ENCODE measurements around the gene TAF1B. TPM values are rescaled to one million over a fixed set of nuclear protein-coding genes. Genes with fewer than 3 reads are reported as not detected.

Gene TAF1B
- total RNA-seq, 6 experiments from 2014 or later = 4.8 to 8.1 (median 6.6) TPM

DNA sequence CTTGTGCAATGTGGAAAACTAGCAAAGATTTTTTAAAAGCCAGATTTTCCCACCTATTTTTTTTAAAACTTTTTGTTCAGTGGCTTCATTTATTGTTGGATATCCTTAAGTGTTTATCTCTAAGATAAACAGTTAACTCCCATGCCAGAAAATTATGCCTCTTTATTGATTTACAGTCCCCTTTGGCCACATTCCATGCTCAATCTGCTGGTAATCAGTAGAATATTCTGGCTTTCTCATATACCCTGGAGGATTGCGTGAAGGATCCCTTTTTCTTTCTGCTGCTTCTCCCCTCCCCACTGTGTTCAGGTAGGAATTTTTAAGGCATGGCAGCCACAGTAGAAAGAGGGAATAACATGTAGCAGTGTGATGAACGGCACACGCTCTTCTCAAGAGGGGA is 110.9 kb downstream of the TAF1B start:
- no peaks in the 10 kb centered on the region for H3K27me3 ChIP-seq
- H3K27ac ChIP-seq = peak overlapping the region; percentile 13 to 20 (median 19)
- DNase-seq (no peak), ATAC-seq (no peak)
- no peaks in the 10 kb centered on the region for H3K36me3 ChIP-seq
- intact Hi-C loops (cut with DNase I) = no loop called here
- no peak for TF ChIP-seq POLR2A (IDR thresholded peaks at IDR 0.05)
- TF ChIP-seq, protein P1, sequence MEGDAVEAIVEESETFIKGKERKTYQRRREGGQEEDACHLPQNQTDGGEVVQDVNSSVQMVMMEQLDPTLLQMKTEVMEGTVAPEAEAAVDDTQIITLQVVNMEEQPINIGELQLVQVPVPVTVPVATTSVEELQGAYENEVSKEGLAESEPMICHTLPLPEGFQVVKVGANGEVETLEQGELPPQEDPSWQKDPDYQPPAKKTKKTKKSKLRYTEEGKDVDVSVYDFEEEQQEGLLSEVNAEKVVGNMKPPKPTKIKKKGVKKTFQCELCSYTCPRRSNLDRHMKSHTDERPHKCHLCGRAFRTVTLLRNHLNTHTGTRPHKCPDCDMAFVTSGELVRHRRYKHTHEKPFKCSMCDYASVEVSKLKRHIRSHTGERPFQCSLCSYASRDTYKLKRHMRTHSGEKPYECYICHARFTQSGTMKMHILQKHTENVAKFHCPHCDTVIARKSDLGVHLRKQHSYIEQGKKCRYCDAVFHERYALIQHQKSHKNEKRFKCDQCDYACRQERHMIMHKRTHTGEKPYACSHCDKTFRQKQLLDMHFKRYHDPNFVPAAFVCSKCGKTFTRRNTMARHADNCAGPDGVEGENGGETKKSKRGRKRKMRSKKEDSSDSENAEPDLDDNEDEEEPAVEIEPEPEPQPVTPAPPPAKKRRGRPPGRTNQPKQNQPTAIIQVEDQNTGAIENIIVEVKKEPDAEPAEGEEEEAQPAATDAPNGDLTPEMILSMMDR (IDR thresholded peaks at IDR 0.05) = no peak
- peaks cover 0 to 12% (median 3%) of the 10 kb centered on the region in 4 donors for H3K4me1 ChIP-seq
- H3K4me3 ChIP-seq = no peak overlapping the region
- H3K9me3 ChIP-seq = no peaks in the 10 kb centered on the region
- WGBS (ENCODE audit: insufficient coverage, low coverage, low lambda C conversion rate, missing lambda C conversion rate) = 51% methylated on average over 3 of the region's 3 CpGs

DNA sequence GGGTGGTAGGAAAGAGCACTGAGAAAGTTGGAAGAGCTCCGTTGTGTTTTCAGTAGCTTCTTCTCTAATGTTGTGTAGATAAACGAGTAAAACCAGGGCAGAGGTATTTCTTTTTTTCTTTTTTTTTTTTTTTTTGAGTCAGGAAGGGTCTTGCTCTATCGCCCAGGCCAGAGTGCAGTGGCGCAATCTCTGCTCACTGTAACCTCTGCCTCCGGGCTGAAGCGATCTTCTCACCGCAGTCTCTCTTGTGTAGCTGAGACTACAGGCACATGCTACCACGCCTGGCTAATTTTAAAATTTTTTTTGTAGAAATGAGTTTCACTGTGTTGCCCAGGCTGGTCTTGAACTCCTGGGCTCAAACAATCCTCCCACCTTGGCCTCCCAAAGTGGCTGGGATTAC is 114.8 kb downstream of the TAF1B start:
- intact Hi-C loops (cut with DNase I) = no loop called here
- no peak overlapping the region for H3K4me3 ChIP-seq
- WGBS (ENCODE audit: insufficient coverage, low coverage, low lambda C conversion rate, missing lambda C conversion rate) = 41% methylated on average over 8 of the region's 8 CpGs
- peaks cover 0 to 11% (median 5%) of the 10 kb centered on the region in 4 donors for H3K36me3 ChIP-seq
- no peaks in the 10 kb centered on the region for H3K9me3 ChIP-seq
- peaks cover 0 to 12% (median 3%) of the 10 kb centered on the region in 4 donors for H3K4me1 ChIP-seq
- H3K27ac ChIP-seq = peak overlapping the region in 1 of 3 donors; percentile 25
- peak; percentile 78 to 89 (median 86) for ATAC-seq
- TF ChIP-seq, protein P1 (IDR thresholded peaks at IDR 0.05) = no peak
- no peak for TF ChIP-seq POLR2A (IDR thresholded peaks at IDR 0.05)
- no peaks in the 10 kb centered on the region for H3K27me3 ChIP-seq
- DNase-seq = peak; percentile 51 to 71 (median 70)

DNA sequence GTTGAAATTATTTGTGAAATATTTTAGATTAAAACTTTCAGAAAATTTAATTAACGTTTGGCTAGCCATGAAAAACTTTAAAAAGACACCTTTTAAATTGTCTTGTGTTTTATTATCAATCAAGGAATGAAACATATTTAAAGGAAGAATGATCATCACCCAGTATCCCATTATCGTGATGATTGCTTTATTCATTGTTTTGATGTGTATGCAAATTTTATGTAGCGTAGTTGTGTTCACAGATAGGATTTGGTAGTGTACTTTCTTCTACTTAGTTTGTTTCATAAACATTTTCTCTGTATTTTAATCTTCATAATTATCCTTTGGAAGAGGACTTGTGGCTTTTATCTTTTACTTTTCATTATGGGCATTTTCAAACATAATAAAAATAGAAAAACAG is 116.0 kb downstream of the TAF1B start:
- DNase-seq (no peak), ATAC-seq (no peak)
- intact Hi-C loops (cut with DNase I) = no loop called here
- Histone ChIP-seq H3K27ac (no peak overlapping the region), H3K27me3 (no peaks in the 10 kb centered on the region), H3K36me3 (peaks cover 0 to 20% (median 5%) of the 10 kb centered on the region in 4 donors), H3K9me3 (no peaks in the 10 kb centered on the region), H3K4me1 (peaks cover 0 to 4% (median 1%) of the 10 kb centered on the region in 4 donors), H3K4me3 (no peak overlapping the region)
- TF ChIP-seq POLR2A (IDR thresholded peaks at IDR 0.05) = no peak
- TF ChIP-seq, protein P1 (IDR thresholded peaks at IDR 0.05) = no peak
- 92% methylated on average over 3 of the region's 3 CpGs for WGBS (ENCODE audit: insufficient coverage, low coverage, low lambda C conversion rate, missing lambda C conversion rate)

DNA sequence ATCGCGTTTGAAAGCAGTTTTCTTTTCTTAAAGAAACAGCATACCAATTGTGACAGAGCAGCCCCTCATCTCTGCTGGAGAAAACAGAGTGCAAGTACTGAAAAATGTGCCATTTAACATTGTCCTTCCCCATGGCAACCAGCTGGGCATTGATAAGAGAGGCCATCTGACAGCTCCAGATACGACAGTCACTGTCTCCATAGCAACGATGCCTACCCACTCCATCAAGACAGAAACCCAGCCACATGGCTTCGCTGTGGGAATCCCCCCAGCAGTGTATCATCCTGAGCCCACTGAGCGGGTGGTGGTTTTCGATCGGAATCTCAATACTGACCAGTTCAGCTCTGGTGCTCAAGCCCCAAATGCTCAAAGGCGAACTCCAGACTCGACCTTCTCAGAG is 117.7 kb downstream of the TAF1B start:
- H3K4me3 ChIP-seq = no peak overlapping the region
- no peaks in the 10 kb centered on the region for H3K9me3 ChIP-seq
- DNase-seq (no peak), ATAC-seq (no peak)
- peaks cover 0 to 31% (median 9%) of the 10 kb centered on the region in 4 donors for H3K36me3 ChIP-seq
- intact Hi-C loops (cut with DNase I) = no loop called here
- no peaks in the 10 kb centered on the region for H3K27me3 ChIP-seq
- WGBS (ENCODE audit: insufficient coverage, low coverage, low lambda C conversion rate, missing lambda C conversion rate) = 81% methylated on average over 10 of the region's 10 CpGs
- H3K4me1 ChIP-seq = no peaks in the 10 kb centered on the region
- TF ChIP-seq, protein P1 (IDR thresholded peaks at IDR 0.05) = no peak
- TF ChIP-seq POLR2A (IDR thresholded peaks at IDR 0.05) = no peak
- H3K27ac ChIP-seq = no peak overlapping the region
